Body of pancreas (tissue), 4 donors: Measurements from ENCODE around the gene MTERF4. TPM values are rescaled to one million over a fixed set of nuclear protein-coding genes. Genes with fewer than 3 reads are reported as not detected.
A peak's percentile ranks its signal among the peaks of the same experiment; 100 is the strongest.

Experiments
- ATAC-seq: fragments of 150-250 bp; one replicate; pipeline ENCODE4 v1.9.1; 2016
- DNase-seq, 4 donors: peaks; one replicate each; pipeline ENCODE4 v3.0.0-alpha.2; 2019
- H3K27ac ChIP-seq, 4 donors: fragments of 200-600 bp; sonication (generic); 1 replicate in 3 of 4; 2 replicates in 1 of 4; pipeline versions ENCODE4 v1.5.1 to v1.6.1; 2016 to 2019; ENCODE audit warnings: mild to moderate bottlenecking in 1 of 4, mixed read lengths in 1 of 4, moderate library complexity in 1 of 4
- H3K27me3 ChIP-seq, 2 donors: fragments of 200-600 bp; sonication (generic); one replicate each; pipeline ENCODE4 v1.6.0; 2016; ENCODE audit warnings: mild to moderate bottlenecking in 1 of 2
- H3K36me3 ChIP-seq, 2 donors: fragments of 200-600 bp; sonication (generic); replicated peaks in 1 of 2; 2 replicates each; pipeline ENCODE4 v1.5.1; 2016; ENCODE audit warnings: low read depth in 2 of 2; ENCODE audit not compliant: insufficient read depth in 1 of 2
- H3K4me1 ChIP-seq: fragments of 200-600 bp; sonication (generic); one replicate; pipeline ENCODE4 v1.6.0; 2016
- H3K4me3 ChIP-seq, 2 donors: fragments of 200-600 bp; sonication (generic); 1 replicate in 1 of 2; 2 replicates in 1 of 2; pipeline ENCODE4 v1.5.1; 2016 to 2019
- H3K9me3 ChIP-seq, 3 donors: fragments of 200-600 bp; sonication (generic); 1 replicate in 2 of 3; 2 replicates in 1 of 3; pipeline ENCODE4 v1.5.1; 2016
- CTCF ChIP-seq, 7 experiments: fragments of 450-650 bp in 4 of 7; fragments of 200-600 bp in 3 of 7; sonication (generic) in 3 of 7; IDR thresholded peaks; one replicate each; pipeline ENCODE4 v1.5.1; 2016 to 2019; ENCODE audit warnings: antibody characterized with exemption in 7 of 7
- POLR2A ChIP-seq, 3 donors: fragments of 450-650 bp; IDR thresholded peaks; one replicate each; pipeline ENCODE4 v1.6.1; 2016; ENCODE audit warnings: antibody characterized with exemption in 3 of 3, mild to moderate bottlenecking in 2 of 3
- WGBS, 2 donors: methylation state at CpG; one replicate each; pipeline ENCODE4 v1.1.5; 2017; 5-methylcytosine and 5-hydroxymethylcytosine counted together
- intact Hi-C: fragments of 100-400 bp; cut with DNase I; formaldehyde crosslinking; loops from one replicate; pipeline ENCODE4 v1.15.1; 2023
- total RNA-seq, 2 donors: library from RNA; depleted of rRNA; stranded (reverse); fragments of >200 nt; gene quantifications; one replicate each; pipeline ENCODE4 v1.1.0, GENCODE V29; 2016

The MTERF4 gene
- total RNA-seq, 2 donors from 2014 or later = 17.1 to 39.2 TPM

DNA sequence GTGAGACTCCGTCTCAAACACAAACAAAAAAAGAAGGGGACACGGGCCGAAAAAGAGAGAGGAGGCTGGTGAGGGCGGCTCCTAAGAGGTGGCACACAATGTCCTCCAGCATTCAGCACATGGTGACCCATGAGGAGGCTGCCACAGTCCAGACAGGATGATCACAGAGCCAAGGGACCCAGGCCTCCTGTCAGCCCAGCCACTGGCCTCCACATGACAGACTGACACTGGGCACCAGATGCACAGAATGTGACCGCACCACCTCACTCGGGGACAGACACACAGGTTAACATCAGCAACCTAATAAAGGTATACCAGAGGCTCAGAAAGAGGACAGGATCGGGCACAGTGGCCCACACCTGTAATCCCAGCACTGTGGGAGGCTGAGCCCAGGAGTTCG, 26.2 kb upstream of the MTERF4 start:
- Histone ChIP-seq H3K27ac (no peak overlapping the region), H3K27me3 (no peaks in the 10 kb centered on the region), H3K36me3 (no peaks in the 10 kb centered on the region), H3K9me3 (no peaks in the 10 kb centered on the region), H3K4me3 (no peak overlapping the region), H3K4me1 (no peaks in the 10 kb centered on the region)
- TF ChIP-seq POLR2A (IDR thresholded peaks at IDR 0.05) (no peak), CTCF (IDR thresholded peaks at IDR 0.05) (no peak)
- DNase-seq = no peak
- 89 to 90% methylated on average over 7 to 8 of the region's 8 CpGs for WGBS, 2 donors
- ATAC-seq = no peak
- intact Hi-C loops = no loop called here

GRCh38 chr2:241126771-241127202, 24.7 kb upstream of the MTERF4 start:
- Histone ChIP-seq H3K4me3 (no peak overlapping the region), H3K9me3 (no peaks in the 10 kb centered on the region), H3K27me3 (no peaks in the 10 kb centered on the region), H3K36me3 (no peaks in the 10 kb centered on the region), H3K4me1 (no peaks in the 10 kb centered on the region), H3K27ac (no peak overlapping the region)
- intact Hi-C loops = no loop called here
- TF ChIP-seq CTCF (IDR thresholded peaks at IDR 0.05) (no peak), POLR2A (IDR thresholded peaks at IDR 0.05) (no peak)
- no peak for ATAC-seq
- DNase-seq = no peak
- WGBS, 2 donors = 93 to 98% methylated on average over 9 to 18 of the region's 18 CpGs

GRCh38 chr2:241126201-241126611, 24.1 kb upstream of the MTERF4 start:
- TF ChIP-seq POLR2A (IDR thresholded peaks at IDR 0.05) = no peak
- no peak for TF ChIP-seq CTCF (IDR thresholded peaks at IDR 0.05)
- Histone ChIP-seq H3K36me3 (no peaks in the 10 kb centered on the region), H3K4me1 (no peaks in the 10 kb centered on the region), H3K27me3 (no peaks in the 10 kb centered on the region), H3K9me3 (no peaks in the 10 kb centered on the region), H3K4me3 (no peak overlapping the region), H3K27ac (no peak overlapping the region)
- no peak for ATAC-seq
- no peak for DNase-seq
- 73 to 84% methylated on average over 11 to 21 of the region's 21 CpGs for WGBS, 2 donors
- intact Hi-C loops = no loop called here

GRCh38 chr2:241125626-241126025, 23.5 kb upstream of the MTERF4 start:
- H3K27me3 ChIP-seq = no peaks in the 10 kb centered on the region
- H3K9me3 ChIP-seq = no peaks in the 10 kb centered on the region
- no peak for DNase-seq
- 91 to 93% methylated on average over 10 to 13 of the region's 13 CpGs for WGBS, 2 donors
- no peak for TF ChIP-seq CTCF (IDR thresholded peaks at IDR 0.05)
- TF ChIP-seq POLR2A (IDR thresholded peaks at IDR 0.05) = no peak
- no peaks in the 10 kb centered on the region for H3K36me3 ChIP-seq
- H3K27ac ChIP-seq = no peak overlapping the region
- no peaks in the 10 kb centered on the region for H3K4me1 ChIP-seq
- H3K4me3 ChIP-seq = no peak overlapping the region
- no peak for ATAC-seq
- intact Hi-C loops = no loop called here

- WGBS, 2 donors = 71 to 90% methylated on average over 13 to 16 of the region's 16 CpGs
- peak; percentile 22 to 81 (median 50) for DNase-seq
- Histone ChIP-seq H3K27me3 (no peaks in the 10 kb centered on the region), H3K36me3 (no peaks in the 10 kb centered on the region), H3K27ac (no peak overlapping the region), H3K9me3 (no peaks in the 10 kb centered on the region), H3K4me1 (no peaks in the 10 kb centered on the region), H3K4me3 (no peak overlapping the region)
- no peak for TF ChIP-seq CTCF (IDR thresholded peaks at IDR 0.05)
- no peak for TF ChIP-seq POLR2A (IDR thresholded peaks at IDR 0.05)
- ATAC-seq = peak; percentile 90
- intact Hi-C loops = no loop called here
Observed at GRCh38 chr2:241123816-241124536, 21.9 kb upstream of the MTERF4 start.
